Upper lobe of right lung (tissue), 1 donor: Measurements from ENCODE around the gene CFAP100. TPM values are rescaled to one million over a fixed set of nuclear protein-coding genes. Genes with fewer than 3 reads are reported as not detected.

Experiments used
- ATAC-seq: fragments of 200-7000 bp; cut with Tn5 transposase; one replicate; pipeline ENCODE4 v1.9.1; 2020; ENCODE audit warnings: mild to moderate bottlenecking, moderate library complexity
- DNase-seq: peaks from one replicate; pipeline ENCODE4 v3.0.0-alpha.2; 2020
- H3K27ac ChIP-seq: fragments of 200-600 bp; one replicate; pipeline ENCODE4 v1.8.0; 2022
- H3K27me3 ChIP-seq: fragments of 200-600 bp; one replicate; pipeline ENCODE4 v1.8.0; 2022; ENCODE audit warnings: mild to moderate bottlenecking
- H3K36me3 ChIP-seq: fragments of 200-600 bp; one replicate; pipeline ENCODE4 v1.8.0; 2022
- H3K4me1 ChIP-seq: fragments of 200-600 bp; one replicate; pipeline ENCODE4 v1.8.0; 2022
- H3K4me3 ChIP-seq: fragments of 200-600 bp; one replicate; pipeline ENCODE4 v1.8.0; 2022; ENCODE audit warnings: mild to moderate bottlenecking
- H3K9me3 ChIP-seq: fragments of 200-600 bp; one replicate; pipeline ENCODE4 v1.8.0; 2022
- CTCF ChIP-seq: fragments of 200-600 bp; IDR thresholded peaks from one replicate; pipeline ENCODE4 v1.8.0; 2022; ENCODE audit warnings: antibody characterized with exemption
- intact Hi-C: fragments of 100-400 bp; cut with DNase I; formaldehyde crosslinking; loops from one replicate; pipeline ENCODE4 v1.11.0; 2022
- total RNA-seq: library from RNA; stranded (reverse); fragmentation: NEBNext Ultra II Directional; extraction: Animal tissue kit (Norgen Biotek cat#: 25700); gene quantifications from one replicate; pipeline ENCODE4 v1.2.1, GENCODE V29; 2021
- donor health status: DM: no; HTN: yes; CAD: no; lungs with severe emphysema.

CFAP100 gene
- total RNA-seq, 1 donor from 2014 or later, result not detected

- peak overlapping the region; percentile 90 for H3K27ac ChIP-seq
- H3K4me3 ChIP-seq, result peak overlapping the region; percentile 64
- H3K4me1 ChIP-seq, result peaks cover 39% of the 10 kb centered on the region
- no peak for TF ChIP-seq CTCF
- DNase-seq, result peak; percentile 89
- H3K27me3 ChIP-seq, result no peaks in the 10 kb centered on the region
- peaks cover 5% of the 10 kb centered on the region for H3K36me3 ChIP-seq
- no peaks in the 10 kb centered on the region for H3K9me3 ChIP-seq
- ATAC-seq, result peak; percentile 67
- intact Hi-C loops, result no loop called here
Observed at GRCh38 chr3:126476166-126477060, 81.7 kb downstream of the CFAP100 start.

- intact Hi-C loops, result no loop called here
- ATAC-seq (no peak), DNase-seq (no peak)
Observed at GRCh38 chr3:126477061-126477380, 82.3 kb downstream of the CFAP100 start.

GRCh38 chr3:126478581-126479310 lies 84.0 kb downstream of the CFAP100 start:
- no peak for TF ChIP-seq CTCF
- DNase-seq, result peak; percentile 48
- no peaks in the 10 kb centered on the region for H3K36me3 ChIP-seq
- H3K27ac ChIP-seq, result no peak overlapping the region
- no peak for ATAC-seq
- H3K4me3 ChIP-seq, result no peak overlapping the region
- H3K9me3 ChIP-seq, result no peaks in the 10 kb centered on the region
- intact Hi-C loops, result no loop called here
- H3K27me3 ChIP-seq, result no peaks in the 10 kb centered on the region
- peaks cover 16% of the 10 kb centered on the region for H3K4me1 ChIP-seq

More at GRCh38 chr3:126477061-126477380, 82.3 kb downstream of the CFAP100 start:
- Histone ChIP-seq H3K4me1 (peaks cover 33% of the 10 kb centered on the region), H3K27me3 (no peaks in the 10 kb centered on the region), H3K36me3 (no peaks in the 10 kb centered on the region), H3K4me3 (no peak overlapping the region), H3K9me3 (no peaks in the 10 kb centered on the region), H3K27ac (no peak overlapping the region)
- TF ChIP-seq CTCF, result no peak

GRCh38 chr3:126479642-126480041 lies 84.9 kb downstream of the CFAP100 start:
- H3K4me1 ChIP-seq, result peaks cover 7% of the 10 kb centered on the region
- ATAC-seq (no peak), DNase-seq (no peak)
- H3K27me3 ChIP-seq, result no peaks in the 10 kb centered on the region
- TF ChIP-seq CTCF, result no peak
- intact Hi-C loops, result no loop called here
- no peaks in the 10 kb centered on the region for H3K36me3 ChIP-seq
- H3K27ac ChIP-seq, result no peak overlapping the region
- H3K4me3 ChIP-seq, result no peak overlapping the region
- H3K9me3 ChIP-seq, result no peaks in the 10 kb centered on the region

GRCh38 chr3:126480206-126480605 lies 85.5 kb downstream of the CFAP100 start:
- Histone ChIP-seq H3K4me1 (peaks cover 4% of the 10 kb centered on the region), H3K9me3 (no peaks in the 10 kb centered on the region), H3K4me3 (no peak overlapping the region), H3K36me3 (no peaks in the 10 kb centered on the region), H3K27ac (no peak overlapping the region), H3K27me3 (no peaks in the 10 kb centered on the region)
- no peak for ATAC-seq
- no peak for TF ChIP-seq CTCF
- DNase-seq, result no peak
- intact Hi-C loops, result no loop called here
